Measurements from ENCODE around the gene KCNMB1.
A peak's percentile ranks its signal among the peaks of the same experiment; 100 is the strongest.

- TF ChIP-seq, protein P1, sequence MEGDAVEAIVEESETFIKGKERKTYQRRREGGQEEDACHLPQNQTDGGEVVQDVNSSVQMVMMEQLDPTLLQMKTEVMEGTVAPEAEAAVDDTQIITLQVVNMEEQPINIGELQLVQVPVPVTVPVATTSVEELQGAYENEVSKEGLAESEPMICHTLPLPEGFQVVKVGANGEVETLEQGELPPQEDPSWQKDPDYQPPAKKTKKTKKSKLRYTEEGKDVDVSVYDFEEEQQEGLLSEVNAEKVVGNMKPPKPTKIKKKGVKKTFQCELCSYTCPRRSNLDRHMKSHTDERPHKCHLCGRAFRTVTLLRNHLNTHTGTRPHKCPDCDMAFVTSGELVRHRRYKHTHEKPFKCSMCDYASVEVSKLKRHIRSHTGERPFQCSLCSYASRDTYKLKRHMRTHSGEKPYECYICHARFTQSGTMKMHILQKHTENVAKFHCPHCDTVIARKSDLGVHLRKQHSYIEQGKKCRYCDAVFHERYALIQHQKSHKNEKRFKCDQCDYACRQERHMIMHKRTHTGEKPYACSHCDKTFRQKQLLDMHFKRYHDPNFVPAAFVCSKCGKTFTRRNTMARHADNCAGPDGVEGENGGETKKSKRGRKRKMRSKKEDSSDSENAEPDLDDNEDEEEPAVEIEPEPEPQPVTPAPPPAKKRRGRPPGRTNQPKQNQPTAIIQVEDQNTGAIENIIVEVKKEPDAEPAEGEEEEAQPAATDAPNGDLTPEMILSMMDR (IDR thresholded peaks at IDR 0.05; ENCODE audit: low read depth, low read length), result peak; percentile 74
- TF ChIP-seq POLR2A (IDR thresholded peaks at IDR 0.05; ENCODE audit: extremely low read depth, insufficient read length), result no peak
These were observed 50.0 kb downstream of the KCNMB1 start for GRCh38 chr5:170338933-170339779.

Measured in NB4 (cell line).